ENCODE results near the gene PWWP2B. TPM values are rescaled to one million over a fixed set of nuclear protein-coding genes. Genes with fewer than 3 reads are reported as not detected.
A peak's percentile ranks its signal among the peaks of the same experiment; 100 is the strongest.

PWWP2B gene
- total RNA-seq, 4 donors from 2014 or later = 11.8 to 25.5 (median 14.3) TPM

- peak overlapping the region; percentile 43 to 53 (median 44) for H3K27ac ChIP-seq (replicated peaks in 1 of 4)
- peaks cover 10 to 29% (median 27%) of the 10 kb centered on the region in 4 donors for H3K36me3 ChIP-seq
- 89% methylated on average over 13 of the region's 20 CpGs for WGBS
- H3K4me3 ChIP-seq = no peak overlapping the region
- TF ChIP-seq POLR2A (IDR thresholded peaks at IDR 0.05; ENCODE audit: low read depth) = no peak
- TF ChIP-seq POLR2AphosphoS5 (IDR thresholded peaks at IDR 0.05) = peak in 1 of 2 donors; percentile 36
- H3K9me3 ChIP-seq = no peaks in the 10 kb centered on the region
- DNase-seq (ENCODE audit: extremely low spot score) = no peak
- H3K4me1 ChIP-seq = peaks cover 34 to 55% (median 52%) of the 10 kb centered on the region in 4 donors
- no peaks in the 10 kb centered on the region for H3K27me3 ChIP-seq
- intact Hi-C loops (cut with DNase I) = no loop called here
Observed at GRCh38 chr10:132401401-132402118, 4.6 kb downstream of the PWWP2B start.

GRCh38 chr10:132402781-132403241, 5.8 kb downstream of the PWWP2B start:
- no peak for DNase-seq (ENCODE audit: extremely low spot score)
- peaks cover 10 to 36% (median 31%) of the 10 kb centered on the region in 4 donors for H3K36me3 ChIP-seq
- WGBS = 98% methylated on average over 6 of the region's 24 CpGs
- no peaks in the 10 kb centered on the region for H3K9me3 ChIP-seq
- peaks cover 41 to 62% (median 58%) of the 10 kb centered on the region in 4 donors for H3K4me1 ChIP-seq
- no peaks in the 10 kb centered on the region for H3K27me3 ChIP-seq
- no peak overlapping the region for H3K4me3 ChIP-seq
- intact Hi-C loops (cut with DNase I) = no loop called here
- no peak overlapping the region for H3K27ac ChIP-seq (replicated peaks in 1 of 4)
- TF ChIP-seq POLR2AphosphoS5 (IDR thresholded peaks at IDR 0.05) (no peak), CTCF (IDR thresholded peaks at IDR 0.05) (no peak), POLR2A (IDR thresholded peaks at IDR 0.05; ENCODE audit: low read depth) (no peak), EP300 (IDR thresholded peaks at IDR 0.05) (no peak)

- intact Hi-C loops (cut with DNase I) = no loop called here
- Histone ChIP-seq H3K27ac (replicated peaks in 1 of 4) (no peak overlapping the region), H3K4me1 (peaks cover 41 to 62% (median 58%) of the 10 kb centered on the region in 4 donors), H3K4me3 (no peak overlapping the region), H3K27me3 (no peaks in the 10 kb centered on the region), H3K9me3 (no peaks in the 10 kb centered on the region), H3K36me3 (peaks cover 10 to 36% (median 31%) of the 10 kb centered on the region in 4 donors)
- DNase-seq (ENCODE audit: extremely low spot score) = no peak
- no peak for TF ChIP-seq EP300 (IDR thresholded peaks at IDR 0.05)
- TF ChIP-seq POLR2A (IDR thresholded peaks at IDR 0.05; ENCODE audit: low read depth) = no peak
- no peak for TF ChIP-seq POLR2AphosphoS5 (IDR thresholded peaks at IDR 0.05)
- 94% methylated on average over 14 of the region's 25 CpGs for WGBS
Observed at GRCh38 chr10:132403511-132404168, 6.6 kb downstream of the PWWP2B start.

GRCh38 chr10:132404169-132404880, 7.3 kb downstream of the PWWP2B start:
- TF ChIP-seq POLR2A (IDR thresholded peaks at IDR 0.05; ENCODE audit: low read depth) (no peak), EP300 (IDR thresholded peaks at IDR 0.05) (no peak), POLR2AphosphoS5 (IDR thresholded peaks at IDR 0.05) (no peak), CTCF (IDR thresholded peaks at IDR 0.05) (no peak)
- H3K27ac ChIP-seq (replicated peaks in 1 of 4) = no peak overlapping the region
- 85% methylated on average over 4 of the region's 32 CpGs for WGBS
- no peaks in the 10 kb centered on the region for H3K27me3 ChIP-seq
- H3K36me3 ChIP-seq = peaks cover 10 to 36% (median 31%) of the 10 kb centered on the region in 4 donors
- no peak overlapping the region for H3K4me3 ChIP-seq
- peaks cover 41 to 62% (median 58%) of the 10 kb centered on the region in 4 donors for H3K4me1 ChIP-seq
- intact Hi-C loops (cut with DNase I) = no loop called here
- DNase-seq (ENCODE audit: extremely low spot score) = no peak
- H3K9me3 ChIP-seq = no peaks in the 10 kb centered on the region

GRCh38 chr10:132404911-132405462, 8.0 kb downstream of the PWWP2B start:
- intact Hi-C loops (cut with DNase I) = no loop called here
- peaks cover 44 to 62% (median 57%) of the 10 kb centered on the region in 4 donors for H3K4me1 ChIP-seq
- H3K9me3 ChIP-seq = no peaks in the 10 kb centered on the region
- no peak overlapping the region for H3K4me3 ChIP-seq
- H3K27ac ChIP-seq (replicated peaks in 1 of 4) = no peak overlapping the region
- TF ChIP-seq CTCF (IDR thresholded peaks at IDR 0.05) (no peak), POLR2A (IDR thresholded peaks at IDR 0.05; ENCODE audit: low read depth) (no peak), POLR2AphosphoS5 (IDR thresholded peaks at IDR 0.05) (no peak), EP300 (IDR thresholded peaks at IDR 0.05) (no peak)
- H3K36me3 ChIP-seq = peaks cover 10 to 36% (median 31%) of the 10 kb centered on the region in 4 donors
- no peak for DNase-seq (ENCODE audit: extremely low spot score)
- 91% methylated on average over 24 of the region's 54 CpGs for WGBS
- H3K27me3 ChIP-seq = no peaks in the 10 kb centered on the region

Data from esophagus muscularis mucosa (tissue), 4 donors.